HEK293T (cell line): Measurements from ENCODE around the gene MRPL1.

Experiments used
- CTCF ChIA-PET: fragments of 350-600 bp; formaldehyde crosslinking; extraction: SDS; loops from one replicate; lab custom pipeline; 2021; ENCODE audit warnings: antibody characterized with exemption, inconsistent platforms; lab: Yijun Ruan, JAX
- POLR2A ChIA-PET: fragments of 350-600 bp; formaldehyde crosslinking; extraction: SDS; loops from one replicate; lab custom pipeline; 2020; ENCODE audit warnings: antibody characterized with exemption, inconsistent platforms; lab: Yijun Ruan, JAX
- DNase-seq: peaks from one replicate; pipeline ENCODE4 v3.0.0; 2012; ENCODE audit warnings: mixed read lengths; ENCODE audit errors: extremely low spot score
- ARNT ChIP-seq: fragments of 450-650 bp; IDR thresholded peaks from 2 replicates; pipeline ENCODE4 v1.6.1; 2017; ENCODE audit warnings: mild to moderate bottlenecking
- BHLHE40 ChIP-seq: fragments of 450-650 bp; IDR thresholded peaks from 2 replicates; pipeline ENCODE4 v1.6.1; 2016; ENCODE audit warnings: mild to moderate bottlenecking, moderate library complexity, borderline replicate concordance
- CTBP1 ChIP-seq: fragments of 450-650 bp; IDR thresholded peaks from 2 replicates; pipeline ENCODE4 v1.6.1; 2016; ENCODE audit warnings: borderline replicate concordance
- ELF4 ChIP-seq: fragments of 450-650 bp; IDR thresholded peaks from 2 replicates; pipeline ENCODE4 v1.6.1; 2017; ENCODE audit warnings: antibody characterized with exemption
- FOXA1 ChIP-seq: fragments of 450-650 bp; IDR thresholded peaks from 2 replicates; pipeline ENCODE4 v1.6.1; 2016; ENCODE audit warnings: mild to moderate bottlenecking
- FOXK2 ChIP-seq: fragments of 450-650 bp; IDR thresholded peaks from 2 replicates; pipeline ENCODE4 v1.6.1; 2016; ENCODE audit warnings: mild to moderate bottlenecking
- FOXM1 ChIP-seq: fragments of 450-650 bp; IDR thresholded peaks from 2 replicates; pipeline ENCODE4 v1.6.1; 2017; ENCODE audit warnings: mild to moderate bottlenecking, borderline replicate concordance
- HDGF ChIP-seq: fragments of 450-650 bp; IDR thresholded peaks from 2 replicates; pipeline ENCODE4 v1.6.1; 2017; ENCODE audit warnings: antibody characterized with exemption, borderline replicate concordance
- L3MBTL2 ChIP-seq: fragments of 450-650 bp; conservative IDR thresholded peaks from 2 replicates; pipeline ENCODE4 v1.6.1; 2016; ENCODE audit warnings: mild to moderate bottlenecking
- LEF1 ChIP-seq: fragments of 450-650 bp; IDR thresholded peaks from 2 replicates; pipeline ENCODE4 v1.6.1; 2017; ENCODE audit warnings: mild to moderate bottlenecking, borderline replicate concordance
- NFRKB ChIP-seq: fragments of 450-650 bp; IDR thresholded peaks from 2 replicates; pipeline ENCODE4 v1.6.1; 2016; ENCODE audit warnings: mild to moderate bottlenecking, moderate library complexity
- SP1 ChIP-seq: fragments of 450-650 bp; IDR thresholded peaks from 2 replicates; pipeline ENCODE4 v1.6.1; 2017
- SUZ12 ChIP-seq: fragments of 450-650 bp; IDR thresholded peaks from 2 replicates; pipeline ENCODE4 v1.6.1; 2016; ENCODE audit warnings: mild to moderate bottlenecking
- TARDBP ChIP-seq: fragments of 450-650 bp; IDR thresholded peaks from 2 replicates; pipeline ENCODE4 v1.6.1; 2016
- ZNF384 ChIP-seq: fragments of 450-650 bp; IDR thresholded peaks from 2 replicates; pipeline ENCODE4 v1.6.1; 2016
- TF ChIP-seq, protein P1 (sequence below): fragments of 450-650 bp; IDR thresholded peaks from 2 replicates; pipeline ENCODE4 v1.6.1; 2016

MRPL1 gene

DNA sequence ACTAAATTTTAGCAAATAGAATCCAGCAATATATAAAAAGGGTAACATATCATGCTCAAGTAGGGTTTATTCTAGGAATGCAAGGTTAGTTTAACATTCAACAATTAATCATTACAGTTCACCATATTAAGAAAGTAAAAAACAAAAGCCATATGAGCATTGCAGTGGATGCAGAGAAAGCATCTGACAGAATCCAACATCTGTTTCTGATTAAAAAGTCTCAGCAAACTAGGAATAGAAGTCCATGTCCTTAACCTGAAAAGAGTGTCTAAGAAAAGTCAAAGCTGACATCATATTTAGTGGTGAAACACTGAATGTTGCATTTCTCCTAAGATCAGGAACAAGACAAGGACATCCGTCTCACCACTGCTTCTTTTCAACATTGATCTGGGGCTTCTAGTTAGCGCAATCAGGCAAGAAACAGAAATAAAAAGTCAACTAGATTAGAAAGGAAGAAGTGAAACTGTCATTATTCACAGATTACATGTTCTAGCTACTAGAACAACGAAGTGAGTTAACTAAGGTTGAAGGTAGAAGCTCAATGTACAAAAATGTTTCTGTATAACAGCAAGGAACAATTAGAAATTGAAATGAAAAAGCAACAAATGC is 49.3 kb downstream of the MRPL1 start:
- no peak for DNase-seq
- ChIA-PET POLR2A (no interaction called here), CTCF (no interaction called here)
- no peak for TF ChIP-seq HDGF
- TF ChIP-seq FOXK2, result no peak

DNA sequence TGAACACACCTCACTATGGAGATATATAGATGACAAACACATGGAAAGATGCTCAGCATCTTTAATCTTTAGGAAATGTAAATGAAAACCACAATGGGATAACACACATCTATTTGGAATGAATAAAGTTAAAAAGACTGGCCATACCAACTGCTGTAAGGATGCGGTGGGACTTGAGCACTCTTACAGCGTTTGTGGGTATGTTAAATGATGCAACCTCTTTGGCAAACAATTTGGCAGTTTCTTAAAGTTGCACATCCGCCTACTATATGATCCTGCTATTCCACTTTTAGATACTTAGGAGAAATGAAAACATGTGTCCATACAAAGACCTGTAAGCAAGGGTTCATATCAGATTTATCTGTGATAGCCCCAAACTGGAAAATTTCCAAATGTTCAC is 50.7 kb downstream of the MRPL1 start:
- DNase-seq, result no peak

DNA sequence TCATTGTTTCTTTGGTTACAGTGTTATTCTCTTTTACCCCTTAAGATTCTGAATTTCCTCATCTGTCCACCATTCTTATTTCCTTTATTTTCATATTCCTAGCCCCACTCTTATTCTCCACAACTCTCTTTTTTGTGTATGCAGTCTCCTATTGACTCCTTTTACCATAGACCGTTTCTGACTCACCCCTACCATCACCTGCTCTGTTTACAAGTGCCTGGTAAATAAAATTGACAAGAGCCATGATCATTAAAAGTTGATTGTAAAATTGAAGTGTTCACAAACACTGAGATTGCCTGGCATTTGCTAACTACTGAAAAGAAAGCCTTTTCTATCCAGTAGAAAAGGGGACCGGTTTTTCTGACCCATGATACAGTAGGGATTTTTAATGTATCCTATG is 54.4 kb downstream of the MRPL1 start:
- CTCF ChIA-PET, result no interaction called here
- DNase-seq, result no peak
- POLR2A ChIA-PET, result no interaction called here
- TF ChIP-seq L3MBTL2 (no peak), ELF4 (no peak), ARNT (no peak)

More for the DNA sequence above, 50.7 kb downstream of the MRPL1 start:
- CTCF ChIA-PET, result no interaction called here
- TF ChIP-seq ELF4 (no peak), FOXM1 (no peak), NFRKB (no peak), CTBP1 (no peak), FOXA1 (no peak), ZNF384 (no peak), TARDBP (no peak), SUZ12 (no peak), LEF1 (no peak), ARNT (no peak), BHLHE40 (no peak), HDGF (no peak), FOXK2 (no peak), L3MBTL2 (no peak), SP1 (no peak)
- TF ChIP-seq, protein P1, sequence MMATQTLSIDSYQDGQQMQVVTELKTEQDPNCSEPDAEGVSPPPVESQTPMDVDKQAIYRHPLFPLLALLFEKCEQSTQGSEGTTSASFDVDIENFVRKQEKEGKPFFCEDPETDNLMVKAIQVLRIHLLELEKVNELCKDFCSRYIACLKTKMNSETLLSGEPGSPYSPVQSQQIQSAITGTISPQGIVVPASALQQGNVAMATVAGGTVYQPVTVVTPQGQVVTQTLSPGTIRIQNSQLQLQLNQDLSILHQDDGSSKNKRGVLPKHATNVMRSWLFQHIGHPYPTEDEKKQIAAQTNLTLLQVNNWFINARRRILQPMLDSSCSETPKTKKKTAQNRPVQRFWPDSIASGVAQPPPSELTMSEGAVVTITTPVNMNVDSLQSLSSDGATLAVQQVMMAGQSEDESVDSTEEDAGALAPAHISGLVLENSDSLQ, result no peak
- POLR2A ChIA-PET, result no interaction called here

DNA sequence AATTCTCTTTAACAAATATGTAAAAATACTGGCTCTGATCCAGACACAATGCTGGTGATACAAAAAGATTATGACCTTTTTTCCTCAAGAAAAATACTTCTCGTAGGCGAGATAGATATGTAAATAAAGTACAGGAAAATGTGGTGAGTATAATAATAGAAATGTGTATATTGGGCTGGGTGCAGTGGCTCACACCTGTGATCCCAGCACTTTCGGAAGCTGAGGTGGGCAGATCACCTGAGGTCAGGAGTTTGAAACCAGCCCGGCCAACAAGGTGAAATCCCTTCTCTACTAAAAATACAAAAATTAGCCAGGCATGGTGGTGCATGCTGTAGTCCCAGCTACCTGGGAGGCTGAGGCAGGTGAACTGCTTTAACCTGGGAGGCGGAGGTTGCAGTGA is 55.0 kb downstream of the MRPL1 start:
- DNase-seq, result no peak
- POLR2A ChIA-PET, result no interaction called here
- TF ChIP-seq ELF4, result no peak
- TF ChIP-seq FOXM1, result no peak
- no peak for TF ChIP-seq L3MBTL2
- TF ChIP-seq, protein P1, result no peak
- TF ChIP-seq ARNT, result no peak
- TF ChIP-seq HDGF, result no peak
- TF ChIP-seq LEF1, result no peak
- TF ChIP-seq SP1, result no peak
- TF ChIP-seq CTBP1, result no peak
- TF ChIP-seq ZNF384, result no peak
- TF ChIP-seq NFRKB, result no peak
- TF ChIP-seq TARDBP, result no peak
- CTCF ChIA-PET, result no interaction called here

GRCh38 chr4:77920371-77920770 is 57.7 kb downstream of the MRPL1 start:
- ChIA-PET POLR2A (no interaction called here), CTCF (no interaction called here)
- TF ChIP-seq ZNF384 (no peak), FOXA1 (no peak), HDGF (no peak)
- TF ChIP-seq, protein P1, result no peak
- no peak for DNase-seq

GRCh38 chr4:77921701-77922100 is 59.1 kb downstream of the MRPL1 start:
- ChIA-PET POLR2A (no interaction called here), CTCF (no interaction called here)
- DNase-seq, result no peak
- TF ChIP-seq FOXA1, result no peak
- TF ChIP-seq LEF1, result no peak
- TF ChIP-seq HDGF, result no peak
- no peak for TF ChIP-seq ZNF384
- TF ChIP-seq FOXK2, result no peak
- TF ChIP-seq, protein P1, result no peak
- no peak for TF ChIP-seq NFRKB
- TF ChIP-seq FOXM1, result no peak
- TF ChIP-seq SUZ12, result no peak
- no peak for TF ChIP-seq CTBP1
- no peak for TF ChIP-seq TARDBP
- TF ChIP-seq BHLHE40, result no peak
- no peak for TF ChIP-seq SP1
- no peak for TF ChIP-seq ELF4
- TF ChIP-seq ARNT, result no peak
- no peak for TF ChIP-seq L3MBTL2
